ENCODE results near the gene PARP12. TPM values are rescaled to one million over a fixed set of nuclear protein-coding genes. Genes with fewer than 3 reads are reported as not detected.

Gene PARP12
- polyA plus RNA-seq, 1 experiment, result 17.1 TPM

DNA sequence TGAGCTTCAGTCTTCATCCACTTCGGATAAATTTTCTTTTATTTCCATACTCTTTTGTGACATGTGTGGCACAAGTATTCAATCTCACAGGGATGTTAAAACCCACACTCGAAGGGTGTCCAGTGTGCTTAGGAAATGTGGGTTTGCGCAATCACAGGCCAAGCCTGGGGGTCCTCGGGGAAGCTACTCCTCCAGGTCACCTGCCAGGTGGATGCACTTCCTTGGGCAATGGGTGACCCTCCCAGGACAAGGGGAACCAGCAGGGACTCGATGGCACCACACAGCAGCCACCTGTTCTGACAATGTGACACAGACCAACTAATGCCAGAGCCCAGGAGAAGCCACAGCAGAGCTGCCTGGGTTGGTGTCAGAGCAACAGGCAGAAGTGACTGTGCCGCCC lies 39.0 kb downstream of the PARP12 start:
- ChIA-PET POLR2A (no interaction called here), CTCF (interaction anchor here (1.7 kb wide), 1 partner anchor 10 kb away, joined by 5 read pairs; no protein-coding TSS in a partner anchor)
- DNase-seq (ENCODE audit: low read depth, low spot score), result no peak
- TF ChIP-seq, protein P1, sequence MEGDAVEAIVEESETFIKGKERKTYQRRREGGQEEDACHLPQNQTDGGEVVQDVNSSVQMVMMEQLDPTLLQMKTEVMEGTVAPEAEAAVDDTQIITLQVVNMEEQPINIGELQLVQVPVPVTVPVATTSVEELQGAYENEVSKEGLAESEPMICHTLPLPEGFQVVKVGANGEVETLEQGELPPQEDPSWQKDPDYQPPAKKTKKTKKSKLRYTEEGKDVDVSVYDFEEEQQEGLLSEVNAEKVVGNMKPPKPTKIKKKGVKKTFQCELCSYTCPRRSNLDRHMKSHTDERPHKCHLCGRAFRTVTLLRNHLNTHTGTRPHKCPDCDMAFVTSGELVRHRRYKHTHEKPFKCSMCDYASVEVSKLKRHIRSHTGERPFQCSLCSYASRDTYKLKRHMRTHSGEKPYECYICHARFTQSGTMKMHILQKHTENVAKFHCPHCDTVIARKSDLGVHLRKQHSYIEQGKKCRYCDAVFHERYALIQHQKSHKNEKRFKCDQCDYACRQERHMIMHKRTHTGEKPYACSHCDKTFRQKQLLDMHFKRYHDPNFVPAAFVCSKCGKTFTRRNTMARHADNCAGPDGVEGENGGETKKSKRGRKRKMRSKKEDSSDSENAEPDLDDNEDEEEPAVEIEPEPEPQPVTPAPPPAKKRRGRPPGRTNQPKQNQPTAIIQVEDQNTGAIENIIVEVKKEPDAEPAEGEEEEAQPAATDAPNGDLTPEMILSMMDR (IDR thresholded peaks at IDR 0.05; ENCODE audit: low read depth, low read length), result no peak
- Histone ChIP-seq H3K4me3 (ENCODE audit: low read depth, low read length) (no peak overlapping the region), H3K27ac (ENCODE audit: low read depth, low read length) (no peak overlapping the region), H3K9me3 (ENCODE audit: control insufficient read depth, insufficient read depth, low read length) (no peaks in the 10 kb centered on the region), H3K27me3 (ENCODE audit: control insufficient read depth, insufficient read depth, low read length) (no peaks in the 10 kb centered on the region)

DNA sequence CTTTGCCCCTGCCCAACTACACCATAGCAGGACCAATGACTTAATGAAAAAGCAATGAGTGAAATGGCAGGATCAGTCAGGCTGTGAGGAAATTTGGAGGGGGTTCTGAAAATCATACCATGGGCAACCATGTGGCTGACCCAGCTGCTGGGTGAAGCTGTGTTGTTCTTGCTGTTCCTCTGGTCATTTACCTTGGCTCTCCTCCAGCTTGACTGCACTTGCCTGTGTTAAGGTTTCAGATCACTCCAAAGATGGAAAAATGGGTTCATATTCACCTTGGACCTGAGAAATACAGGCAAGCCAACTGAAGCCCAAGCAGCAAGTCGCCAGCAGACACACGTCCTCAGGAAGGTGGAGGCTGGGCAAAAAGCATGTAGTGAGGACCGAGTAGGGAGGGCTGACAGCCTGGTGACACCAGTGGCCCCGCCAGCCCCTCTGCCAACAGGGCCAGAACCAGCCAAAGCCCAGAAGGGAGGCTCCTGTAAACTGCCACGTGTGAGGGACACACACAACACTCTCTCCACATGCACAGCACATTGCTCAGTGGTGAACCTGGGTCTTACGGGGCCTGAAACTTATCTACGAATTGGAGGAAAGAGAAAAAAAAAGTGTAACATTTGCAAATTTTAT lies 40.1 kb downstream of the PARP12 start:
- TF ChIP-seq, protein P1 (IDR thresholded peaks at IDR 0.05; ENCODE audit: low read depth, low read length), result no peak
- Histone ChIP-seq H3K27ac (ENCODE audit: low read depth, low read length) (no peak overlapping the region), H3K4me3 (ENCODE audit: low read depth, low read length) (no peak overlapping the region), H3K9me3 (ENCODE audit: control insufficient read depth, insufficient read depth, low read length) (no peaks in the 10 kb centered on the region), H3K27me3 (ENCODE audit: control insufficient read depth, insufficient read depth, low read length) (no peaks in the 10 kb centered on the region)
- CTCF ChIA-PET, result interaction anchor here (1.7 kb wide), 1 partner anchor 9 kb away, joined by 5 read pairs; no protein-coding TSS in a partner anchor
- POLR2A ChIA-PET, result no interaction called here
- DNase-seq (ENCODE audit: low read depth, low spot score), result no peak

DNA sequence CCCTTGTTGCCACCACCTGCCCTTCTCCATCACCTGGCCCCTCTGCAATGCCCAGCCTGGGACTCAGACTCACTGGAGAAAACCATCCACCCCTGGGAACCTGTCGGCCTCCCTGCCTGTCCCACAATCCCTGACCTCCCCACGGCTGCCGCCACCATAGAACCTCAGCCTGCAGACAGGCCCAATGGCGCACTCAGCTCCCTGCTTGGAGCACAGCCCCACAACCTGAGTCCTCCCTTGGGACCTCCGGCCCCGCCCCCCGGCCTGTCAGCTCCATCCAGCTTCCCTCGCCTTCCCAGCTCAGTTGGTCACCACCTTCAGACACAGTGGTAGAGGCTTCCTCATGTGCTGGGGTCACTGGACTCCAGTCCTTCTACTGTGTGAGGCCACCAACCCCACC lies 41.1 kb downstream of the PARP12 start:
- ChIA-PET CTCF (no interaction called here), POLR2A (no interaction called here)
- TF ChIP-seq, protein P1 (IDR thresholded peaks at IDR 0.05; ENCODE audit: low read depth, low read length), result no peak
- no peak overlapping the region for H3K27ac ChIP-seq (ENCODE audit: low read depth, low read length)
- DNase-seq (ENCODE audit: low read depth, low spot score), result no peak
- H3K27me3 ChIP-seq (ENCODE audit: control insufficient read depth, insufficient read depth, low read length), result no peaks in the 10 kb centered on the region
- no peak overlapping the region for H3K4me3 ChIP-seq (ENCODE audit: low read depth, low read length)
- no peaks in the 10 kb centered on the region; the same call in 1 of the 2 replicates for H3K9me3 ChIP-seq (ENCODE audit: control insufficient read depth, insufficient read depth, low read length)

DNA sequence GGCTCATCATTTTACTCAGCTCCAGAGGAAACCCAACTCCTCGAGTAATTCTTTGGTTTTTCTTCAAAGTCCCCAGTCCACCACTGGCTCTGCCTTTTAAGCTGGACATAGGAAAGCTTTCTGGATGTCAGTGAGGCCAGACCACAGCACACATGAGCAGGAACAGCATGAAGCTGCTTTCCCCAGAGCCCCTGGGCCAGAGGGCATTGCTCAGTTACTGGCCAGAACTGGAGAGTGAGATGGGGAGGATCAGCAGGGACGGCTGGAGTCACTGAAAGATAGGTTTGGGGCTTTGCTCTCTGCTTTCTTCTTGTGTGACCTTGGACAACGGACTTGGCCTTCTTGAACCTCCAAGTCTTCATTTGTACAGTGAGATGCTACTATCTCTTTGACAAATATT lies 43.1 kb downstream of the PARP12 start:
- POLR2A ChIA-PET, result no interaction called here
- CTCF ChIA-PET, result interaction anchor here (1.4 kb wide), 1 partner anchor 307 kb away, joined by 4 read pairs; no protein-coding TSS in a partner anchor
- Histone ChIP-seq H3K4me3 (ENCODE audit: low read depth, low read length) (no peak overlapping the region), H3K9me3 (ENCODE audit: control insufficient read depth, insufficient read depth, low read length) (no peaks in the 10 kb centered on the region; the same call in 1 of the 2 replicates), H3K27me3 (ENCODE audit: control insufficient read depth, insufficient read depth, low read length) (no peaks in the 10 kb centered on the region), H3K27ac (ENCODE audit: low read depth, low read length) (no peak overlapping the region)
- TF ChIP-seq, protein P1 (IDR thresholded peaks at IDR 0.05; ENCODE audit: low read depth, low read length), result no peak
- DNase-seq (ENCODE audit: low read depth, low spot score), result no peak

DNA sequence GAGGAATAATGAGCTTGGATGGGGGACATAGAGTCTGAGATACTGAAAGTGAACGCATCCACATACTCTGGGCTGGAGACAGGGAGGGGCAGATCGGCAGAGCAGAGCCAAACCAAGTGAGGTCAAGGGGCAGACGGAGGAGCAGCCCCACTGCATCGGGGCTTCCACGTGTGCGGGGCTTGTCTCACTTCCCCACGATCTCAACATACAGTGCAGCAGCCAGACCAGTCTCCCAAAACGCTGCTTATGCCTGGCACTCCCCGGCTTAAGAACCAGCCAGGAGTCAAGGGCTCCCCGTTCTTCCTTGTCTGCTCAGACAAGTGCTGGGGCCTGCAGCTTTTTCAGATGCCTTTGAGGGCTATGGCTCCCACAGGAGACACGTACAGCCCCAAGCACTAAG lies 43.6 kb downstream of the PARP12 start:
- ChIA-PET CTCF (interaction anchor here (1.3 to 1.5 kb wide), 4 partner anchors 13 to 584 kb away, joined by 3 to 6 read pairs (median 4); no protein-coding TSS in a partner anchor), POLR2A (no interaction called here)
- H3K27me3 ChIP-seq (ENCODE audit: control insufficient read depth, insufficient read depth, low read length), result no peaks in the 10 kb centered on the region
- no peaks in the 10 kb centered on the region; the same call in 1 of the 2 replicates for H3K9me3 ChIP-seq (ENCODE audit: control insufficient read depth, insufficient read depth, low read length)
- DNase-seq (ENCODE audit: low read depth, low spot score), result no peak
- H3K27ac ChIP-seq (ENCODE audit: low read depth, low read length), result no peak overlapping the region
- H3K4me3 ChIP-seq (ENCODE audit: low read depth, low read length), result no peak overlapping the region
- TF ChIP-seq, protein P1 (IDR thresholded peaks at IDR 0.05; ENCODE audit: low read depth, low read length), result no peak

Measured in AG04450 (cell line).